GM19438 (cell line): ENCODE measurements around the gene TENM4.
"Not testable (repeated sequence)": the region's sequence is repeated elsewhere in the genome, so short reads cannot be mapped to it uniquely, and the experiment has no call there.

Experiments used
- ATAC-seq: cut with Tn5 transposase; IDR thresholded peaks from one replicate; pipeline ENCODE4 v1.9.1; 2021; ENCODE audit warnings: low read depth; ENCODE audit not compliant: unreplicated experiment

Gene TENM4

GRCh38 chr11:79192836-79193235 is 248.0 kb downstream of the TENM4 start:
- no peak for ATAC-seq

- not testable (repeated sequence) for ATAC-seq
Observed at GRCh38 chr11:79191716-79192115, 249.1 kb downstream of the TENM4 start.

GRCh38 chr11:79190553-79190952 is 250.3 kb downstream of the TENM4 start:
- ATAC-seq = not testable (repeated sequence)

- no peak for ATAC-seq
Observed at GRCh38 chr11:79189601-79190000, 251.2 kb downstream of the TENM4 start.

GRCh38 chr11:79189055-79189454 is 251.8 kb downstream of the TENM4 start:
- ATAC-seq = no peak

- ATAC-seq = no peak
Observed at GRCh38 chr11:79186669-79187068, 254.2 kb downstream of the TENM4 start.

- no peak for ATAC-seq
Observed at GRCh38 chr11:79185351-79185750, 255.5 kb downstream of the TENM4 start.

GRCh38 chr11:79184285-79184684 is 256.5 kb downstream of the TENM4 start:
- no peak for ATAC-seq

GRCh38 chr11:79182794-79183193 is 258.0 kb downstream of the TENM4 start:
- ATAC-seq = no peak

GRCh38 chr11:79179087-79179486 is 261.7 kb downstream of the TENM4 start:
- ATAC-seq = no peak

GRCh38 chr11:79174045-79175008 is 266.5 kb downstream of the TENM4 start:
- no peak for ATAC-seq

- ATAC-seq = no peak
Observed at GRCh38 chr11:79173615-79174014, 267.2 kb downstream of the TENM4 start.

- ATAC-seq = no peak
Observed at GRCh38 chr11:79170321-79170720, 270.5 kb downstream of the TENM4 start.

GRCh38 chr11:79168530-79169110 is 272.2 kb downstream of the TENM4 start:
- no peak for ATAC-seq

- no peak for ATAC-seq
Observed at GRCh38 chr11:79167510-79168188, 273.2 kb downstream of the TENM4 start.

GRCh38 chr11:79165908-79166307 is 274.9 kb downstream of the TENM4 start:
- ATAC-seq = no peak

- ATAC-seq = no peak
Observed at GRCh38 chr11:79160791-79161403, 279.9 kb downstream of the TENM4 start.

GRCh38 chr11:79159657-79160450 is 281.0 kb downstream of the TENM4 start:
- ATAC-seq = no peak

- no peak for ATAC-seq
Observed at GRCh38 chr11:79157738-79158137, 283.1 kb downstream of the TENM4 start.

- ATAC-seq = no peak
Observed at GRCh38 chr11:79156031-79156430, 284.8 kb downstream of the TENM4 start.
